HEK293 (cell line): ENCODE results near the gene ZNF93.
A peak's percentile ranks its signal among the peaks of the same experiment; 100 is the strongest.

Experiments used
- CTCF ChIA-PET: fragments of 350-600 bp; formaldehyde crosslinking; extraction: SDS; loops from one replicate; lab custom pipeline; 2021; ENCODE audit warnings: antibody characterized with exemption; lab: Yijun Ruan, JAX
- POLR2A ChIA-PET: fragments of 300-600 bp; formaldehyde crosslinking; extraction: SDS; loops from one replicate; lab custom pipeline; 2020; ENCODE audit warnings: antibody characterized with exemption, inconsistent platforms; lab: Yijun Ruan, JAX
- H3K27ac ChIP-seq: fragments of 200-500 bp; sonication (Bioruptor generic); 2 replicates; pipeline ENCODE4 v1.5.1; 2014; ENCODE audit warnings: low read depth, low read length, control low read depth, inconsistent platforms; ENCODE audit errors: extremely low read depth
- H3K36me3 ChIP-seq, 2 experiments: fragments of 200-500 bp in 1 of 2; sonication (Bioruptor generic) in 1 of 2; 1 replicate in 1 of 2; 2 replicates in 1 of 2; pipeline ENCODE4 v1.5.1; 2014 to 2017; ENCODE audit warnings: inconsistent platforms in 2 of 2, low read length in 2 of 2; ENCODE audit not compliant: control insufficient read depth in 2 of 2, insufficient read depth in 1 of 2
- H3K4me1 ChIP-seq: fragments of 200-500 bp; sonication (Bioruptor generic); 2 replicates; pipeline ENCODE4 v1.5.1; 2014; ENCODE audit warnings: mild to moderate bottlenecking, low read length, inconsistent platforms; ENCODE audit not compliant: control insufficient read depth, insufficient read depth
- H3K4me3 ChIP-seq: 2 replicates; pipeline ENCODE4 v1.5.1; 2011; ENCODE audit warnings: low read depth, mild to moderate bottlenecking, control low read depth, low read length, moderate library complexity
- H3K9me3 ChIP-seq: fragments of 200-500 bp; sonication (Bioruptor generic); 2 replicates; pipeline ENCODE4 v1.5.1; 2014; ENCODE audit warnings: low read depth, low read length, inconsistent platforms; ENCODE audit not compliant: control insufficient read depth, insufficient read depth
- AEBP2 ChIP-seq: fragments of 450-650 bp; formaldehyde crosslinking; IDR thresholded peaks from 2 replicates; pipeline ENCODE4 v1.5.1; 2016; ENCODE audit warnings: missing biosample characterization, missing genetic modification characterization, borderline replicate concordance
- SP2 ChIP-seq: fragments of 450-650 bp; formaldehyde crosslinking; IDR thresholded peaks from 2 replicates; pipeline ENCODE4 v1.5.1; 2016; ENCODE audit warnings: missing biosample characterization, missing genetic modification characterization
- WT1 ChIP-seq: fragments of 450-650 bp; formaldehyde crosslinking; IDR thresholded peaks from 2 replicates; pipeline ENCODE4 v1.5.1; 2016; ENCODE audit warnings: missing biosample characterization, missing genetic modification characterization
- YY1 ChIP-seq: fragments of 450-650 bp; formaldehyde crosslinking; IDR thresholded peaks from 2 replicates; pipeline ENCODE4 v1.5.1; 2018; ENCODE audit warnings: missing biosample characterization, missing genetic modification characterization
- ZBTB11 ChIP-seq: fragments of 450-650 bp; formaldehyde crosslinking; conservative IDR thresholded peaks from 2 replicates; pipeline ENCODE4 v1.5.1; 2016; ENCODE audit warnings: low read depth, missing biosample characterization, missing genetic modification characterization
- ZBTB17 ChIP-seq: fragments of 450-650 bp; formaldehyde crosslinking; IDR thresholded peaks from 2 replicates; pipeline ENCODE4 v1.5.1; 2016; ENCODE audit warnings: missing biosample characterization, missing genetic modification characterization
- ZBTB20 ChIP-seq: fragments of 450-650 bp; formaldehyde crosslinking; IDR thresholded peaks from 2 replicates; pipeline ENCODE4 v1.5.1; 2016; ENCODE audit warnings: missing biosample characterization, missing genetic modification characterization
- ZBTB48 ChIP-seq: fragments of 450-650 bp; formaldehyde crosslinking; IDR thresholded peaks from 2 replicates; pipeline ENCODE4 v1.5.1; 2016; ENCODE audit warnings: missing biosample characterization, missing genetic modification characterization
- ZBTB7A ChIP-seq: fragments of 450-650 bp; formaldehyde crosslinking; IDR thresholded peaks from 2 replicates; pipeline ENCODE4 v1.5.1; 2016; ENCODE audit warnings: low read depth, missing biosample characterization, missing genetic modification characterization
- ZBTB8A ChIP-seq: fragments of 450-650 bp; formaldehyde crosslinking; IDR thresholded peaks from 2 replicates; pipeline ENCODE4 v1.5.1; 2016; ENCODE audit warnings: missing biosample characterization, missing genetic modification characterization
- ZNF138 ChIP-seq: fragments of 450-650 bp; formaldehyde crosslinking; IDR thresholded peaks from 2 replicates; pipeline ENCODE4 v1.5.1; 2016; ENCODE audit warnings: missing biosample characterization, missing genetic modification characterization, borderline replicate concordance
- ZNF146 ChIP-seq: fragments of 450-650 bp; formaldehyde crosslinking; IDR thresholded peaks from 2 replicates; pipeline ENCODE4 v1.5.1; 2016; ENCODE audit warnings: missing biosample characterization, missing genetic modification characterization
- ZNF155 ChIP-seq: fragments of 450-650 bp; formaldehyde crosslinking; IDR thresholded peaks from 2 replicates; pipeline ENCODE4 v1.5.1; 2016; ENCODE audit warnings: missing biosample characterization, missing genetic modification characterization
- ZNF157 ChIP-seq: fragments of 450-650 bp; formaldehyde crosslinking; IDR thresholded peaks from 2 replicates; pipeline ENCODE4 v1.5.1; 2016; ENCODE audit warnings: missing biosample characterization, missing genetic modification characterization
- ZNF174 ChIP-seq: fragments of 450-650 bp; formaldehyde crosslinking; IDR thresholded peaks from 2 replicates; pipeline ENCODE4 v1.5.0; 2017; ENCODE audit warnings: missing biosample characterization, mild to moderate bottlenecking, missing genetic modification characterization
- ZNF175 ChIP-seq: fragments of 450-650 bp; formaldehyde crosslinking; IDR thresholded peaks from 2 replicates; pipeline ENCODE4 v1.5.1; 2016; ENCODE audit warnings: missing biosample characterization, missing genetic modification characterization
- ZNF248 ChIP-seq: fragments of 450-650 bp; formaldehyde crosslinking; IDR thresholded peaks from 2 replicates; pipeline ENCODE4 v1.5.1; 2017; ENCODE audit warnings: missing biosample characterization, missing genetic modification characterization
- ZNF292 ChIP-seq: fragments of 450-650 bp; formaldehyde crosslinking; IDR thresholded peaks from 2 replicates; pipeline ENCODE4 v1.5.1; 2016; ENCODE audit warnings: low read depth, missing biosample characterization, missing genetic modification characterization, borderline replicate concordance
- ZNF391 ChIP-seq: fragments of 450-650 bp; formaldehyde crosslinking; IDR thresholded peaks from 2 replicates; pipeline ENCODE4 v1.5.1; 2016; ENCODE audit warnings: low read depth, missing biosample characterization, missing genetic modification characterization, borderline replicate concordance
- ZNF449 ChIP-seq: fragments of 450-650 bp; formaldehyde crosslinking; IDR thresholded peaks from 2 replicates; pipeline ENCODE4 v1.5.1; 2017; ENCODE audit warnings: missing biosample characterization, mild to moderate bottlenecking, missing genetic modification characterization, moderate library complexity
- ZNF510 ChIP-seq: fragments of 450-650 bp; formaldehyde crosslinking; IDR thresholded peaks from 2 replicates; pipeline ENCODE4 v1.5.1; 2018; ENCODE audit warnings: mild to moderate bottlenecking, missing genetic modification characterization, missing biosample characterization; ENCODE audit not compliant: insufficient replicate concordance
- ZNF529 ChIP-seq: fragments of 450-650 bp; formaldehyde crosslinking; IDR thresholded peaks from 2 replicates; pipeline ENCODE4 v1.5.1; 2017; ENCODE audit warnings: missing genetic modification characterization, missing biosample characterization; ENCODE audit not compliant: insufficient replicate concordance
- ZNF548 ChIP-seq: fragments of 450-650 bp; formaldehyde crosslinking; IDR thresholded peaks from 2 replicates; pipeline ENCODE4 v1.5.1; 2016; ENCODE audit warnings: missing biosample characterization, missing genetic modification characterization
- ZNF549 ChIP-seq: fragments of 450-650 bp; IDR thresholded peaks from 2 replicates; pipeline ENCODE4 v1.5.1; 2018; ENCODE audit warnings: missing biosample characterization, missing genetic modification characterization, mild to moderate bottlenecking, inconsistent platforms, moderate library complexity
- ZNF585B ChIP-seq: fragments of 450-650 bp; formaldehyde crosslinking; IDR thresholded peaks from 2 replicates; pipeline ENCODE4 v1.5.1; 2016; ENCODE audit warnings: missing biosample characterization, missing genetic modification characterization
- ZNF600 ChIP-seq: fragments of 450-650 bp; formaldehyde crosslinking; IDR thresholded peaks from 2 replicates; pipeline ENCODE4 v1.5.1; 2016; ENCODE audit warnings: missing biosample characterization, missing genetic modification characterization
- ZNF610 ChIP-seq: fragments of 450-650 bp; formaldehyde crosslinking; IDR thresholded peaks from 2 replicates; pipeline ENCODE4 v1.5.1; 2016; ENCODE audit warnings: missing biosample characterization, missing genetic modification characterization, borderline replicate concordance
- TF ChIP-seq, protein P1 (sequence below): fragments of 450-650 bp; formaldehyde crosslinking; IDR thresholded peaks from 2 replicates; pipeline ENCODE4 v1.5.1; 2017; ENCODE audit warnings: missing biosample characterization, missing genetic modification characterization
- TF ChIP-seq, protein P2 (sequence below): fragments of 450-650 bp; formaldehyde crosslinking; IDR thresholded peaks from 2 replicates; pipeline ENCODE4 v1.5.1; 2017; ENCODE audit warnings: missing biosample characterization, missing genetic modification characterization

The ZNF93 gene

GRCh38 chr19:19900729-19901444 lies at the start of gene ZNF93:
ZNF93 (plus strand) TSS chr19:19900946; CDS start chr19:19901089, 143 bp downstream.
- H3K27ac ChIP-seq: no peak within 1 kb of the TSS
- no peaks in the 10 kb centered on the region for H3K9me3 ChIP-seq
- peak within 1 kb of the TSS; percentile 67 for H3K4me3 ChIP-seq
- no peaks in the 10 kb centered on the region for H3K36me3 ChIP-seq
- no peaks in the 10 kb centered on the region for H3K4me1 ChIP-seq
- CTCF ChIA-PET: interaction anchor here (1.5 kb wide), 1 partner anchor 346 kb away, joined by 3 read pairs; no protein-coding TSS in a partner anchor
- POLR2A ChIA-PET: interaction anchor here (0.5 to 3.6 kb wide), 22 partner anchors 10 to 682 kb away, joined by 3 to 47 read pairs (median 4); partner anchors contain the start of genes ATP13A1, ZNF101, ZNF14 and ZNF253
- peak; percentile 31; the same call in 1 of the 2 replicates for TF ChIP-seq ZBTB20 (tag by site-specific recombination)
- no peak for TF ChIP-seq ZNF549 (tag by site-specific recombination)
- no peak for TF ChIP-seq ZNF248 (tag by site-specific recombination)
- no peak for TF ChIP-seq ZNF529 (tag by site-specific recombination)
- TF ChIP-seq ZNF155: no peak
- peak; percentile 51; the same call in 1 of the 2 replicates for TF ChIP-seq ZBTB17
- TF ChIP-seq ZNF292 (tag by site-specific recombination): no peak
- TF ChIP-seq ZNF157: no peak
- no peak for TF ChIP-seq WT1 (tag by site-specific recombination)
- TF ChIP-seq ZNF146 (tag by site-specific recombination): no peak
- peak; percentile 87 for TF ChIP-seq SP2
- TF ChIP-seq ZBTB8A (tag by site-specific recombination): no peak
- TF ChIP-seq YY1 (tag by site-specific recombination): peak; percentile 49; the same call in 1 of the 2 replicates
- no peak for TF ChIP-seq ZBTB11
- no peak for TF ChIP-seq ZNF585B (tag by site-specific recombination)
- no peak for TF ChIP-seq AEBP2
- no peak for TF ChIP-seq ZNF449 (tag by site-specific recombination)
- no peak for TF ChIP-seq ZNF138 (tag by site-specific recombination)
- TF ChIP-seq, protein P1, sequence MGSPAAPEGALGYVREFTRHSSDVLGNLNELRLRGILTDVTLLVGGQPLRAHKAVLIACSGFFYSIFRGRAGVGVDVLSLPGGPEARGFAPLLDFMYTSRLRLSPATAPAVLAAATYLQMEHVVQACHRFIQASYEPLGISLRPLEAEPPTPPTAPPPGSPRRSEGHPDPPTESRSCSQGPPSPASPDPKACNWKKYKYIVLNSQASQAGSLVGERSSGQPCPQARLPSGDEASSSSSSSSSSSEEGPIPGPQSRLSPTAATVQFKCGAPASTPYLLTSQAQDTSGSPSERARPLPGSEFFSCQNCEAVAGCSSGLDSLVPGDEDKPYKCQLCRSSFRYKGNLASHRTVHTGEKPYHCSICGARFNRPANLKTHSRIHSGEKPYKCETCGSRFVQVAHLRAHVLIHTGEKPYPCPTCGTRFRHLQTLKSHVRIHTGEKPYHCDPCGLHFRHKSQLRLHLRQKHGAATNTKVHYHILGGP (tag by site-specific recombination): no peak
- TF ChIP-seq ZBTB48: 0 out of 2 replicates have a peak, but pooled peaks have one; percentile 13
- no peak for TF ChIP-seq ZNF174 (tag by site-specific recombination)
- TF ChIP-seq ZNF600 (tag by site-specific recombination): peak; percentile 30; the same call in 1 of the 2 replicates
- no peak for TF ChIP-seq ZNF510
- no peak for TF ChIP-seq ZNF175
- no peak for TF ChIP-seq ZNF610 (tag by site-specific recombination)
- no peak for TF ChIP-seq ZNF548 (tag by site-specific recombination)
- no peak for TF ChIP-seq ZBTB7A (tag by site-specific recombination)
- TF ChIP-seq ZNF391 (tag by site-specific recombination): no peak
- TF ChIP-seq, protein P2, sequence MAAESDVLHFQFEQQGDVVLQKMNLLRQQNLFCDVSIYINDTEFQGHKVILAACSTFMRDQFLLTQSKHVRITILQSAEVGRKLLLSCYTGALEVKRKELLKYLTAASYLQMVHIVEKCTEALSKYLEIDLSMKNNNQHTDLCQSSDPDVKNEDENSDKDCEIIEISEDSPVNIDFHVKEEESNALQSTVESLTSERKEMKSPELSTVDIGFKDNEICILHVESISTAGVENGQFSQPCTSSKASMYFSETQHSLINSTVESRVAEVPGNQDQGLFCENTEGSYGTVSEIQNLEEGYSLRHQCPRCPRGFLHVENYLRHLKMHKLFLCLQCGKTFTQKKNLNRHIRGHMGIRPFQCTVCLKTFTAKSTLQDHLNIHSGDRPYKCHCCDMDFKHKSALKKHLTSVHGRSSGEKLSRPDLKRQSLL (tag by site-specific recombination): peak; percentile 59; the same call in 1 of the 2 replicates
